HG03460 (cell line): ENCODE measurements around the gene CLEC16A.
"Not testable (repeated sequence)": the region's sequence is repeated elsewhere in the genome, so short reads cannot be mapped to it uniquely, and the experiment has no call there.

Source experiments
- ATAC-seq: cut with Tn5 transposase; IDR thresholded peaks from one replicate; pipeline ENCODE4 v1.9.1; 2021; ENCODE audit not compliant: unreplicated experiment

The CLEC16A gene

GRCh38 chr16:10923146-10923649 lies 21.2 kb upstream of the CLEC16A start:
- no peak for ATAC-seq

DNA sequence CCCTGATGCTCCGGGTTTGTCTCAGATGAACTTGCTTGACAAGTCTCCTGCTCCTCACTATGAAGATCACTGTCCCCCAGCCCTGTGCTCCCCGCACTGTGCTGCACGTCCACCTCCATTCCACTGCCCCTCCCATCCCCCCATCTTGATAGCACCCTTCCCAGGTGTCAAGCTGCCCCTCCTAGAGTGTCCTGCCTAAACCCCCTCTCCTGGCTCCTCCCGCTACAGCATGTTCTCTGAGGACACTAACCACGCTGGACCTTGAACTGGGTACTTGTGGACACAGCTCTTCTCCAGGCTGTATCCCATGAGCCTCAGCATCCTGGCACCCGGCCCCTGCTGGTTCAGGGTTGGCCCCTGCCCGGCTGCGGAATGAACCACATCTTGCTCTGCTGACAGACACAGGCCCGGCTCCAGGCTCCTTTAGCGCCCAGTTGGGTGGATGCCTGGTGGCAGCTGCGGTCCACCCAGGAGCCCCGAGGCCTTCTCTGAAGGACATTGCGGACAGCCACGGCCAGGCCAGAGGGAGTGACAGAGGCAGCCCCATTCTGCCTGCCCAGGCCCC lies 20.6 kb upstream of the CLEC16A start:
- no peak for ATAC-seq

DNA sequence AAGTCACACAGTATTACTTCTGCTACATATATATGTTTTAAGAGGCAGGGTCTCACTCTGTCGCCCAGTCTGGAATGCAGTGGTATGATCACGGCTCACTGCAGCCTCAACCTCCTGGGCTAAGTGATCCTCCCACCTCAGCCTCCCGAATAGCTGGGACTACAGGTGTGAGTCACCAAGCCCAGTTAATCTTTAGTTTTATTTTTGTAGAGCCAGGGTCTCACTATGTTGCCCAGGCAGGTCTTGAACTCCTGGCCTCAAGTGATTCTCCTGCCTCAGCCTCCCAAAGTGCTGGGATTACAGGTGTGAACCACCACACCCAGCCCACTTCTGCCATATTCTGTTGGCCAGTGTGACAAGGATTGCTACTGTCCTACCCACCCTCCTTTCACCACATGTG lies 19.1 kb upstream of the CLEC16A start:
- not testable (repeated sequence) for ATAC-seq

DNA sequence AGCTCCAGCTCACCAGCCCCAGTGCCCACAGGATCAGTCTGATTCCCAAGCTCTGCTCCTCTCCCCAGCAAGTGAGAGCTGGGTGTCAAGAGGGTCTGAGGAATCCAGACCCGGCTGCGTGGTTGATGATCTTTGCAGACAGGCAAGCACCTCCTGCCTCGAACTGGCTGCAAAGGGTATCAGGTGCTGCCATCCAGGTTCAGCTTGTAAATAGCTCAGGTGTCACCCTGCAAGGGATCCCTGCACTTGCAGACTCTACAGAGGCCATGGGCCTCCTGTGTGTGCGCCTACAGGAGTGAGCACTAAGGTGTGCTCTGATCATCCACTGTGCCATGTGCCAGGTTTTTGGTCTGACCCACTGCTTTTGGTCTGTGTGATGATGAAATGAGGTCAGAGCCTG lies 18.3 kb upstream of the CLEC16A start:
- ATAC-seq: no peak

GRCh38 chr16:10926867-10927266 lies 17.5 kb upstream of the CLEC16A start:
- ATAC-seq: no peak

DNA sequence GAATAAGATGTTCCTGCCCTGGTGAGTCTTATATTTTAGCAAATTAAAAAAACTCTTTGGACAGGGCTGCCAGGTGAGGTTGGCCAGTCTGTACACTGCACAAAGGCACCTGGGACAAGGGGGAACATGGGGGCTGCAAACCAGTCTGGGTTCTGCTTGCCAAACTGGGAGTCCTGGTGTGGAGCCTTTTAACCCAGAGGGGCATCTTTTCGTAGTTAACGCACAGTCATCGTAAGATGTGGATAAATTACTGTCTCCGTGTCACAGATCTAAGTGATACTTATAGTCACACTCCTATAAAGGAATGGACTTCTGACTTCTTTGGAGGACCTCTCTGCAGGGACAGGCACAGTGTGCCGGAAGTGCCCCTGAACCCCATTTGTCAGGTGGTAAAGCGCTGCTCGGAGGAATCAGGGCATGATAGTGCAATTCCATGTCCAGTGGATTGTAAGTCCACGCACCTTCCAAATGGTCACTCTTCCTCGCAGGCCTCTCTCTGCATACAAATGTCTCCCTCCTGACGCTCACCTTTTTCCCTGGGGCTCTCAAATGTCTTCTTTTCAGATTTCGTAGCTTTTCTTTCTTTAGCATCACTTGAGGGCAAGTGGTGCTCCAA lies 16.8 kb upstream of the CLEC16A start:
- ATAC-seq: no peak

- ATAC-seq: not testable (repeated sequence)
Measured at GRCh38 chr16:10929097-10929496, 15.3 kb upstream of the CLEC16A start.

DNA sequence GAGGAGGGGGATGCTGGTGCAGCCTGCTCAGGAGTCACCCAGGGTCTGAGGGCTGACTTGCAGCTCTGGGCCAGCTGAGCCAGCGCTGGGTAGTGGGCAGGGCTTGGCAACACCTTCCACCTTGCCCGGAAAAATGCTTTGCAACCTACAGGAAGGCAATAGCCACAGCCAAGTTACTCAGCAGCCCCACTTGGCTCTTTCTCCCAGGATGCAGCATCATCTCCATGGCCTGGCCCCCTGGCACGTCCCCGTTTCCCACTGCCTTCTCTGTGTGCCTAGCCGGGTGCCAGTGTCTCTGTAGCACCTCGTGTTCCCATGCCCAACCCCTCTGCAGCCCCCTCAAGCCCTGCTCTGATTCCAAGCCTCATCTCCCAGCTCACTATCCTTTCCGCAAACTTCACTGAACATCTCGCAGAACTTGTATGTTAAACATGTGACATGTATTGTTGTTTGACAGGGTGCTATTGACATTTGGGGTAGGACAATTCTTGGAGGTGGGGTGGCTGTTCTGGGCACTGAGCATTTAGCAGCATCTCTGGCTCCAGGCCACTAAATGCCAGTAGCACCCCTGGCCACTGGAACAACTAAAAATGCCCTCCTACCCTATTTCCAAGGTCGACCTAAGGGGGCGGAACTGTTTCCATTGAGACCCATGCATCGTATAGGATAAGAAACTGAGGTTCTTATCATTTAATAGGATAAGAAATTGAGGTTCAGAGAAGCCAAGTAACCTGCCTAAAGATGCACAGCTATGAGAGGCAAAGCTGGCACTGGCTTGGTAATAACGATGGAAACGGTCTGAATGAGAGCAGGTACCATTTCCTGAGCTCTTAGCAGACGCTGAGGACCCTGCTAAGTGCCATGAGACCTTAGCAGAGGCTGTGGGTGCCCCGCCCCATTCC lies 14.3 kb upstream of the CLEC16A start:
- no peak for ATAC-seq

DNA sequence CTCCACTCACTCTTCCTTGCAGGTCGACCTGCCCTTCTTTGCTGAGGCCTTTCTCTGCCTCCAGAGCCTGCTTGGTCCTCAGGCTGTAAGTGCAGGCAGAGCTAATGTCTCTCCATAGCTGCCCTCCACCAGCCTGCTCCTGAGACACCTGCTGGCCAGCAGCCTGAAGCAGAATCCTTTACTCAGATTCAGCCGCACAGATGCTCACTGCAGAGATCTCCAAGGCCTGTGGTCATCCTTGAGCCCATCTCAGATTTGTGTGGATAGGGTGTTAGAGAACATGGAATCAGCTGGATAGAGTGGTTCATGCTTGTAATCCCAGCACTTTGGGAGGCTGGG lies 13.6 kb upstream of the CLEC16A start:
- no peak for ATAC-seq

GRCh38 chr16:10931134-10931533 lies 13.2 kb upstream of the CLEC16A start:
- no peak for ATAC-seq

GRCh38 chr16:10931977-10932632 lies 12.3 kb upstream of the CLEC16A start:
- ATAC-seq: no peak

DNA sequence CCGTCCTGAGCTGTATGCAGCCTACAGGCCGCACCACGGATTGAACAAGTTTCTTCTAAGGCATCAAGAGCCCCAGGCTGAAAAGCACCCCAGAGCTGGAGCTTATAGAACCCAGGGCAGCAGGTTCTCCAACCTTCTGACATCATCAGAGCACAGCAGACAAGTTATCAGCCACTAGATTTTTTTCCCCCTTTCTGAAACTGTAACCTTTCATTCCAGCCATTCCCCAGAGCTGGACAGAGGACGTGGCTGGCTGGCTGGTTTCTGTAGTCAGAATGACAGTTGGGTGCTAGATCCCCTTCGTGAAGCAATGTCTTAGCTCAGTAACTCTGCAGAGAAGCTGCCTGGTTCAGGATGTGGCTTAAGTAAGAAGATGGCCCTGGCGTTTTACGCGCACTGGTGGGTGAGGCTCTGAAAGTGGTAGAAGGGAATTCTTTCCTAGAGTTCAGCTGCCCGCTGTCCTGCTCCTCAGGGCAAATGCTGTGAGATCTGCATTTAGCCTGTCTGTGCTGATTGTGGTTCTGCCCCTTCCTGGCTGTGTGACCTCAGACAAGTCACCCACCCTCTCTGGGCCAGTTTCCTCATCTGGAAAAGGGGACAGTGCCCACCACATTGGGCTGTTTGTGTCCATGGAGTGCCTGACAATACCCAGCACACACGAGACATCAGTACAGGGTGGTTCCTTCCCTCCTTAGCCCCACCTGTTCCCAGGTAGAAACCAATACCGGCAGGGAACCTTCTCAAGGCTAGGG lies 11.2 kb upstream of the CLEC16A start:
- ATAC-seq: no peak

DNA sequence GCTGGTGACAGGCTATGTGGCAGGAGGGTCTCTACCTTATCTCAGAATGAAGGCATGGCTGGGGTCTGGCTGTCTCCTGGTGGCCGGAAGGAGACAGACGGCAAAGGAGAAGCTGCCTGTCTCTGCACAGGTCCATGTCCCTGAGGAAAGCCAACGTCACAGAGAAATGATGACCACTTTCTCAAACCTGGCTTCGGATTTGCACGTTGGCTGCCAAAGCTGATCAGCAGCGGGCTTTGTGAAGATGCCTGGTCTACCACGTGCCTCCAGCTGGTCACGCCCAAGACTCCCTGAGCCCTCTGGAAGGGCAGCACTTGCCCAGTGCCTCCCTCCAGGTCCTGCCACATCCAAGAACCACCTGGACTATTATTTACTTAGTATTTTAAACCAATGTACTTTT lies 10.5 kb upstream of the CLEC16A start:
- ATAC-seq: no peak

- no peak for ATAC-seq
Measured at GRCh38 chr16:10934325-10935107, 9.8 kb upstream of the CLEC16A start.

- ATAC-seq: no peak
Measured at GRCh38 chr16:10935226-10935915, 9.0 kb upstream of the CLEC16A start.

GRCh38 chr16:10936272-10936984 lies 7.9 kb upstream of the CLEC16A start:
- ATAC-seq: no peak

GRCh38 chr16:10937068-10937859 lies 7.1 kb upstream of the CLEC16A start:
- ATAC-seq: no peak

DNA sequence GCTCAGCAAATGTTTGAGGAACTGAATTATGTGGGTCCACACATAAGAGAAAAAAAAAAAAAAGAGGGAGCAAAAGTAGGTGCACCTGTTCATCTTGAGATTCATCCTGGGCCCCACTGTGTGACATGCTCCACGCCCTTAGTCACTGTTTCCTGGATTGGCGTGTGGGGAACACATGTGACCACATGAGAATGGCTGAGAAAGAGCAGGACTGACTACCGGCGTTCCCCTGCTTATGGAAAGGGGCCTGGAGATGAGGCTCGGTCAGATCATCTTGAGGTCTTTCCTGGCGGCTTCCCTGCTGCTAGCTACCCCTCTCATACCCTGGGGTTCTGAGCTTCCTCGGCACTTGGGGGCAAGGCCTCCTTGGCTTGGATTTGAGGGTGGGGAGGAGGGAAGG lies 6.0 kb upstream of the CLEC16A start:
- no peak for ATAC-seq
